Mesothelial cell of epicardium (in vitro differentiated cells): ENCODE measurements around the gene CACNA2D2. TPM values are rescaled to one million over a fixed set of nuclear protein-coding genes. Genes with fewer than 3 reads are reported as not detected.

ENCODE experiments used
- DNase-seq, 2 experiments: peaks; one replicate each; pipeline ENCODE4 v3.0.0; 2021; ENCODE audit warnings: low spot score in 2 of 2; ENCODE audit not compliant: unreplicated experiment in 2 of 2
- H3K27ac Mint-ChIP-seq: 2 replicates; pipeline ENCODE4 v1.8.0; 2021; ENCODE audit warnings: mixed read lengths
- H3K27me3 Mint-ChIP-seq: 2 replicates; pipeline ENCODE4 v1.8.0; 2021; ENCODE audit warnings: low read depth, mixed read lengths
- H3K36me3 Mint-ChIP-seq: 2 replicates; pipeline ENCODE4 v1.8.0; 2021; ENCODE audit warnings: mixed read lengths
- H3K4me1 Mint-ChIP-seq: 2 replicates; pipeline ENCODE4 v1.8.0; 2021; ENCODE audit warnings: mixed read lengths
- H3K4me3 Mint-ChIP-seq: 2 replicates; pipeline ENCODE4 v1.8.0; 2021; ENCODE audit warnings: mild to moderate bottlenecking, moderate library complexity, mixed read lengths
- H3K9me3 Mint-ChIP-seq: 2 replicates; pipeline ENCODE4 v1.8.0; 2021; ENCODE audit warnings: mixed read lengths
- CTCF ChIP-seq: fragments of 200-600 bp; sonication (generic); IDR thresholded peaks from one replicate; pipeline ENCODE4 v1.5.0; 2021; ENCODE audit warnings: antibody characterized with exemption; ENCODE audit not compliant: unreplicated experiment
- total RNA-seq: library from RNA; stranded (reverse); gene quantifications from 3 replicates; pipeline ENCODE4 v1.2.1, GENCODE V29; 2021

The CACNA2D2 gene
- total RNA-seq, 1 donor from 2014 or later = 10.8 TPM

GRCh38 chr3:50483374-50483773, 20.1 kb downstream of the CACNA2D2 start:
- H3K36me3 Mint-ChIP-seq = no peaks in the 10 kb centered on the region
- peaks cover 17% of the 10 kb centered on the region for H3K4me1 Mint-ChIP-seq
- DNase-seq = no peak
- TF ChIP-seq CTCF = no peak
- H3K27ac Mint-ChIP-seq = no peak overlapping the region
- no peaks in the 10 kb centered on the region for H3K27me3 Mint-ChIP-seq
- no peak overlapping the region for H3K4me3 Mint-ChIP-seq
- H3K9me3 Mint-ChIP-seq = peaks cover 3% of the 10 kb centered on the region

GRCh38 chr3:50481992-50482391, 21.4 kb downstream of the CACNA2D2 start:
- Mint-ChIP-seq H3K27ac (no peak overlapping the region), H3K36me3 (no peaks in the 10 kb centered on the region), H3K4me3 (no peak overlapping the region), H3K9me3 (peaks cover 3% of the 10 kb centered on the region), H3K27me3 (no peaks in the 10 kb centered on the region), H3K4me1 (peaks cover 14% of the 10 kb centered on the region)
- no peak for DNase-seq
- no peak for TF ChIP-seq CTCF

- Mint-ChIP-seq H3K9me3 (peaks cover 3% of the 10 kb centered on the region), H3K36me3 (no peaks in the 10 kb centered on the region), H3K27me3 (no peaks in the 10 kb centered on the region), H3K27ac (no peak overlapping the region), H3K4me1 (peaks cover 14% of the 10 kb centered on the region), H3K4me3 (no peak overlapping the region)
- TF ChIP-seq CTCF = no peak
- DNase-seq = no peak
Observed at GRCh38 chr3:50480471-50480870, 23.0 kb downstream of the CACNA2D2 start.

GRCh38 chr3:50479523-50479922, 23.9 kb downstream of the CACNA2D2 start:
- H3K4me3 Mint-ChIP-seq = no peak overlapping the region
- H3K27ac Mint-ChIP-seq = no peak overlapping the region

GRCh38 chr3:50478671-50479260, 24.7 kb downstream of the CACNA2D2 start:
- Mint-ChIP-seq H3K4me1 (peaks cover 13% of the 10 kb centered on the region), H3K4me3 (no peak overlapping the region), H3K27ac (no peak overlapping the region), H3K27me3 (no peaks in the 10 kb centered on the region), H3K9me3 (peaks cover 3% of the 10 kb centered on the region), H3K36me3 (no peaks in the 10 kb centered on the region)
- no peak for TF ChIP-seq CTCF
- no peak for DNase-seq

More at GRCh38 chr3:50479523-50479922, 23.9 kb downstream of the CACNA2D2 start:
- TF ChIP-seq CTCF = no peak
- DNase-seq = no peak
- H3K9me3 Mint-ChIP-seq = peaks cover 3% of the 10 kb centered on the region
- H3K27me3 Mint-ChIP-seq = no peaks in the 10 kb centered on the region
- H3K36me3 Mint-ChIP-seq = no peaks in the 10 kb centered on the region
- peaks cover 11% of the 10 kb centered on the region for H3K4me1 Mint-ChIP-seq

GRCh38 chr3:50478051-50478450, 25.4 kb downstream of the CACNA2D2 start:
- H3K27me3 Mint-ChIP-seq = no peaks in the 10 kb centered on the region
- H3K9me3 Mint-ChIP-seq = peaks cover 3% of the 10 kb centered on the region
- H3K4me1 Mint-ChIP-seq = peaks cover 13% of the 10 kb centered on the region
- no peak for DNase-seq
- H3K27ac Mint-ChIP-seq = no peak overlapping the region
- H3K4me3 Mint-ChIP-seq = no peak overlapping the region
- no peaks in the 10 kb centered on the region for H3K36me3 Mint-ChIP-seq
- no peak for TF ChIP-seq CTCF
